Endometrial microvascular endothelial cells (primary cell): ENCODE measurements around the gene TCERG1L. TPM values are rescaled to one million over a fixed set of nuclear protein-coding genes. Genes with fewer than 3 reads are reported as not detected.
"Not testable (repeated sequence)": the region's sequence is repeated elsewhere in the genome, so short reads cannot be mapped to it uniquely, and the experiment has no call there.

Experiments used
- in situ Hi-C: cut with HindIII; loops from 2 replicates; pipeline ENCODE4 v1.10.0; 2017; ENCODE audit warnings: low sequenced_read_pairs, low pct_unique_long_range_greater_than_20kb; ENCODE audit errors: inconsistent ontology term
- total RNA-seq: library from RNA; depleted of rRNA; stranded (reverse); fragments of >200 nt; gene quantifications from one replicate; pipeline ENCODE4 v1.2.3, GENCODE V29; 2015; ENCODE audit errors: inconsistent ontology term

The TCERG1L gene
- total RNA-seq, 1 donor from 2014 or later, result not detected

GRCh38 chr10:131143425-131144165, 167.9 kb downstream of the TCERG1L start:
- in situ Hi-C loops, result no loop called here

DNA sequence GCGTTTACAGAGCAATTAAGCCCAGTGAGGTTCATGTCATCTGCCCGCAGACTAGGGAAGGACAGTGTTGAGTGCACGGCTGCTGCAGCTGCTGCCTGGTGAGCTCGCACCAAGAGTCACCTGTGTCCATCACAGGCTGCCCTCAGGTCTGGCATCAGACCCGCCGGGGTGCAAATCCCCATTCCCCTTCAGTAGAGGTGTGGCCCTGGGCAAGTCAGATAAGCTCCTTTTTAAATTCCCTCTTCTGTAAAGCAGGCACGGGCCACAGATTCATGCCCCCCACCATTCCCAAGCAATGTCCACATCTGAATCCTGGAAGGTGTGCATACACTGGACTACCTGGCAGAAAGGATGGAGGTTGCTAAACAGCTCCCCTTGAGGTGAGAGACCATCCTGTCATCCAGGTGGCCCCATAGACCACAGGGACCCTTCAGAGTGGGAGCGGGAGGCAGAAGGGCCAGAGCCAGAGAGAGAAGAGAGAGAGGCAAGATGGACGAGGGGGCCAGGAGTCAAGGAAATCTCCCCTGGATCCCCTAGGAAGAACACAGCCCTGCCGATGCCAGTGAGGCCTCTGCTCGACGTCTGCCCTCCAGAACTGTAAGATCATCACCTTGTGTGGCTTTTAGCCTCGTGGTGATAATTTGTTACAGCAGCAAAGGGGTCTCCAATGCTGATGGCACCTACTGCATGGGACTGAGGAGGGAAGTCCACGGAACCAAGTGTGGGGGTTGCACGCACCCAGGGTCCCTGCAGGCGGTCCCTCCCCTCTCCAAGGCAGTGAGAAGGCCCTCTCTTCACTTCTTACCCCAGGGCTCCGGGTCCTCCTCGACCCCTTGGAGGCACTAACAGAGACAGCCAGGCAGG, 168.8 kb downstream of the TCERG1L start:
- in situ Hi-C loops, result no loop called here

DNA sequence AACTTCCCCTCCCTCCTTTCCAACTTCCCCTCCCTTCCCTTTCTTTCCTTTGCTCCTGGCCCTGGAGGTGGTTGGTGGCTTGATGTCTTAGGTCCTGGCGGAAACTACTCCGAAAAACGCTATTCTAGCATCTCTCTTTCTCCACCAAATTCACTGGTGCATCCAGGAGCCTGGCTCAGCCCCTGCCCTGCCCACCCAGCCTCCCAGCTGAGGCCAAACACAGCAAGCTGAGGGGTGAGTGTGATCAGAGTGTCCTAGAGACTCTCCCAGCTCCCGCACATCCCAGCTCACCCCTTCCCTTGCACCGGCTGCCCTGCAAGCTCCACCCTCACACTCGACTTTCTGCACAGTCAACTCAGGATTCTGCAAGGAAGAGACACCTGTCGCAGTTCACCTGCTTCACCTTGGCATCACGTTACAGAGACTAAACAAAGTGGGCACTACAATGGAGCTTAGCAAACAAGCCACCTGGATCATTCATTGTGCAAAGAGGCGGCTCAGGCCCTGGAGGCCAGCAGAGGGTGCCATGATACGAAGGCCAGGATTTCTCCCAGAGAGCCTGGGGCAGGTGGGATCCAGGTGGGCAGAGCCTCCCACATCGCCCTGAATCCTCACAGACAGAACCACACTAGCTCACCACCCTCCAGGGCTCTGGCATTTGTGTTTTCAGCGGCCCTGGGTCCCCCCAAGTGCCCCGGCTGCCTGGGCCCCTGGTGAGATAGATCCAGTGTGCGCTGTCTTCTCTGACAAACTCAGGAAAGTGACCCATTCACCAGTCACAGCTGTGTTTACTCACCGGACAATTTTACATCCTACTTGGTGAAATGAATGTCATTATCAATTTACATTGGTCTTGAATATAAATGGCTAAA, 169.6 kb downstream of the TCERG1L start:
- in situ Hi-C loops, result no loop called here

DNA sequence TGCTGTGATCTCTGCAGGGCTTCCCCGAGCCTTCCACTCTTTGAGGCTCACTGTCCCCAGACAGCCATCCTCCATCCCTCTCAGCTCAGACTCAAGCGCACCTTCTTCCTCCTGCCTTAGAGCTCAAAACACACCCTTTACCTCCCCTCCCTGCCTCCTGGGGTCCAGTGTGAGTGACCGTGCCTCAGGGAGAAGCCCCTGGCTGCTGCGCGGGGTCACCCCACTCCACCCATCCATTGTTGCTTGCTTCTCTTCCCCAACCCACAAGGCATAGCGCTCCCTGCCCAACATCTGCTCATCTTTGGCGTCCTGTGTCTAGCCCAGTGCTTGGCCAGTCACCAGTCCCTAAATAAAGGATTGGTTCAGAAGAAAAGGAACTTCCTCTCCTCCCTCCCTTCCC, 170.3 kb downstream of the TCERG1L start:
- in situ Hi-C loops, result no loop called here

DNA sequence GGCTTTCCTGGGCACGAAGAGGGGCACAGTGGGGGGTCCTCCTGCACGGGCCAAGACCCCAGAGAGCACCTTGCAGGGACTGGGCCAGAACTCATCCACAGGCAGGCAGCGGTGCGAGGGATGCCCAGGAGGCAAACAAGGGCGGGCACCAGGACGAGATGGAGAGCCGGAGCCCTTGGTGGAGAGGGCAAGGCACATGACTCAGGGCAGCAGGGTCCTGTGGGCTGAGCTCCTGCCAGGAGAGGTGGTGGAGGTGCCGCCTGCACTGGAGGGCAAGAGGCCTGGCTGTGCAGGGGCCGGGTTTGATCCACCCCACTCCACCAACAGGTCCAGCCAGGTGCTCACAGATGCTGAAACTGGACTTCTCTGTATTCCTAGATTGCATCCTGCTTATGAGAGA, 170.9 kb downstream of the TCERG1L start:
- in situ Hi-C loops, result no loop called here

DNA sequence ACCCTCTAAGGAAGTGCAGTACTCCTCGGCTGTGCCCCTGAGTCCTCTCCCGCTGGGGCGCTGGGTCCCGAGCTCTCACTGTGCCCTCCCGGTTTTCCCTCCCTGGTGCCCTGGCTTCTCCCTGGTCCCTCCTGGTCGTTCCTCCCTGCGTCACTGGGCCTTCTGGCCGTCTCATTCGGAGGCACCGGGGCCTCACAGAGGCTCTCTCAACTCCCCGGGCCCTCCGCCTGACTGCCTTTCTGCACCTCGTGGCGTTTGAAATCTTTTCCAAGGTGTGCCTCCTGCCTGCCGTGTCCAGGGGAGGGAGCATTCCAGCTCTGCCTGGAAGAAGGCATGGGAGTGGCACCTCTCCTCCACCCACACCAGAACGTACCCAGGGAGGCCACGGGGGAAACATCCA, 174.3 kb downstream of the TCERG1L start:
- in situ Hi-C loops, result no loop called here

GRCh38 chr10:131136336-131136735, 175.2 kb downstream of the TCERG1L start:
- in situ Hi-C loops, result not testable (repeated sequence)

- in situ Hi-C loops, result no loop called here
Measured at GRCh38 chr10:131135716-131136115, 175.8 kb downstream of the TCERG1L start.

DNA sequence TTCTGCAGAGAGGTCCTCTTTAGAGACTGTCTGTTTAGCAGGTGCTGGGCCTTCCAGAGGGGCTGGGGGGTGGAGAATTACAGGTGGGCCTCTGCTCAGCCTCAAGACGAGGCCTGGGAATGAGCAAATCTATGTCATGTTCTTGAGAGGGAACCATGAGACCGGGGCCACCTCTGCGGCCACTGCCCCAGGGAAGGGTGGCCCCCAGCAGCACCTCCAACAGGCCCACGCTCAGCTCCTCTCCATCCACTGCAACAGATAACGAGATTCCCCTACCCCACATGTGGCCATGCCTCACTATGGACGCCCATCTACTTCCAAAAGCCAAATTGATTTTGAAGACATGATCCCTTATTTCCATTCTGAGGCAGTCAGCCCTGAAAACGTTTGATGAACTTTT, 176.9 kb downstream of the TCERG1L start:
- in situ Hi-C loops, result no loop called here

- in situ Hi-C loops, result no loop called here
Measured at GRCh38 chr10:131134001-131134576, 177.4 kb downstream of the TCERG1L start.

GRCh38 chr10:131132681-131133080, 178.8 kb downstream of the TCERG1L start:
- in situ Hi-C loops, result no loop called here

GRCh38 chr10:131131726-131132591, 179.6 kb downstream of the TCERG1L start:
- in situ Hi-C loops, result no loop called here

DNA sequence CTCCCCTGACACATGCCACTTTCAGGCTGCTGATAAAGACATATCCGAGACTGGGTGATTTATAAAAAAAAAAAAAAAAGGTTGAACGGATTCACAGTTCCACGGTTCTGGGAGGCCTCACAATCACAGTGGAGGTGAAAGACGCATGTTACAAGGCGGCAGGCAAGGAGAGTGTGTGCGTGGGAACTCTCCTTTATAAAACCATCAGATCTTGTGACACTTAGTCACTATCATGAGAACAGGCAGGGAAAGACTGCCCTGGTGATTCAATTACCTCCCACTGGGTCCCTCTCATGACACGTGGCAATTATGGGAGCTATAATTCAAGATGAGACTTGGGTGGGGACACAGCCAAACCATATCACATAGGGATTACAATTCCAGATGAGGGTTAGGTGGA, 181.5 kb downstream of the TCERG1L start:
- in situ Hi-C loops, result no loop called here

DNA sequence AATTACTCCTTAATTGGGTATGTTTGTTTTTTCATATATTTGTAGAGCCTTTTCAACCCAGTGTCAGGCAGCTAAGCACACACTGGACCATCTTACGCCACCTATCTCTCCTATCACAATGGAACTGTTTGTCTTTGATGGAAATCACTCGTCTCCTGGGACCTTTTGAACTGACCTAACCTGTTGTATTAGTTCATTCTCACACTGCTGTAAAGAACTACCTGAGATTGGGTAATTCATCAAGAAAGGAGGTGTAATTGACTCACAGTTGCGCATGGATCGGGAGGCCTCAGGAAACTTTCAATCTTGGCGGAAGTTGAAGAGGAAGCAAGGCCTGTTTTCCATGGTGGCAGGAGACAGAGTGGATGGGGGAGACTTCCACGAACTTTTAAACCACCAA, 182.0 kb downstream of the TCERG1L start:
- in situ Hi-C loops, result no loop called here

DNA sequence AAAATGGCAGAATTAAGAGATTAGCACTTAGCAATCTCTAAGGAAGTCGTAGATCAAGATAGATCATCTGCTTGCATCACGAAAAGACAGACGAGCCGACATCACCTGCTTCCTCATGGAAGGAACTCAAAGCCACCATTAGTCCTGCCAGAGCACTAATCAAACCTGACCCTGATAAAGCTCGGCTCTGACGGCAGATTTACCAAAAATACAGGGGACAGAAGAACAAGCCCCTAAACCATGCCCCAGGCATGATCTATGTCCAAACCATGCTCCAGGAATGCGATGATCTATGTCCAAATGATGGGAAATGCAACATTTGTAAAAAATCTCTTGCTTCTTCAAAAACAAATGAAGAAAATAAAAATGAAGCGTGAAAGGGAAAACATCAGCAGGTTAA, 182.8 kb downstream of the TCERG1L start:
- in situ Hi-C loops, result no loop called here

GRCh38 chr10:131127610-131128009, 183.9 kb downstream of the TCERG1L start:
- in situ Hi-C loops, result no loop called here

GRCh38 chr10:131127138-131127589, 184.4 kb downstream of the TCERG1L start:
- in situ Hi-C loops, result no loop called here
